ENCODE data around the gene RBM26.

The RBM26 gene

DNA sequence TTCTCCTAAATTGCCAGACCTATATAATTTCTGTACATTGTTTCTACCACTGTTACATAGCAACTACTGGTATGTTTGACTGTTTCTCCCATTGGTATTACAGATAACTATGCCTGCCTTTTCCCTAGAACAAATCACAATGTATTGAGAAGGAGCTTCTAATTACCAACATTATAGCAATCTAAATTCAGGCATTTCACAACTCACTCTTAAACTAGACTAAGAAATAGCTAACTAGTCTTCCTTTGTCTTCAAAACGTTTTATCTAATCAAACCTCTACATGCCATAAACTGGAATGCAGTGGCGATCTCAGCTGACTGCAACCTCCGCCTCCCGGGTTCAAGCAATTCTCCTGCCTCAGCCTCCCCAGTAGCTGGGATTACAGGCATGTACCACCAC is 18.2 kb downstream of the RBM26 start:
- no peak overlapping the region for H3K4me3 ChIP-seq (ENCODE audit: low read length)
- TF ChIP-seq ZNF274 (IDR thresholded peaks at IDR 0.05; ENCODE audit: low read depth, low read length), result no peak

DNA sequence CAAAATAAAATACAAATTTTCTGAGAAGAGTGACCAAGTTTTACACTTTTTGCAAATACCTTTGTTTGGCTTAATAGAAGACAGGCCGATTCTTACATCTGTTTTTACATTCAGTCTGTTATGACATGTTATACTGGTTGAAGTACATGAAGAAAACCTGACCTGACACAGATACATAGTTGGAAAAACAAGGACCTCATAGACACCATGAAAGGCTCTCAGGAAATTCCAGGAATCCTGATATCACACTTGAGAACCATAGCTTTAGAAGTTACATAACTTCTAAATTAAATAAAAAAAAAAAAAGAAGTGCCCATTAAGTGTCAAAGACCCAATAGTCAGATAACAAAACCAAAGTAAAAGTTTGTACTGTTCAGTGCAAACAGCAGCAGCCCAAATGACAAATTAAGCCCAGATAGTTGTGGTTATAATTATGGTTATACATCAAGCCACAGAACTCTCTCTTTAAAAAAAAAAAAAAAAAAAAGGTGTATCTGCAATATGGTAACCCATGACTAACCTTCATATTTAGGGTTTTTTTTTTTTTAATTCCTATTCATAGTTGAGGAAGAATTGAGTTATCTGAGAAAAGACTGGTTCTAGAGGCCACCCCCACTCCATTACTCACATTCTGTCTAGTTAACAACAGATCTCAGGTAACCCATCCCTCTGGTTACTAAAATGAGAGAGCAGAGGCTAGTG is 19.8 kb downstream of the RBM26 start:
- no peak for TF ChIP-seq ZNF274 (IDR thresholded peaks at IDR 0.05; ENCODE audit: low read depth, low read length)

DNA sequence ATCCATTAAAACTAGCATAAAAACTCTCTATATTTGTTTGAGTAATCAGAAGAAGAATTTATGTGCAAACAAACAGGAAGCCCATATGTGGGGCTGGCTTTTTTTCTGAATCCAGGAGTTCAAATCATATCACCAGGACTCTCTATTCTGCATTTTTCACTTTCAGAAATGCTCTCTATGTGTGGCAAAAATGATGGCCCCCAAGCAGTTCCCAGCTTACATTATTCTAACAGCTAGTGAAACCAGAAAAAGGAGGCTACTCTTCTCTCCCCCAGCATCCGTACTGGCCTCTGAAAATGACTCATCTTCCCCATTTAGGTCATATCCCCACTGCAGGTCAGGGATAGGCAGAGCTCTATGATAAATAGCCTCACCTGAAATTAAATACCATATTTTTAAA is 20.4 kb downstream of the RBM26 start:
- no peak for TF ChIP-seq ZNF274 (IDR thresholded peaks at IDR 0.05; ENCODE audit: low read depth, low read length)

More for the DNA sequence above, 19.8 kb downstream of the RBM26 start:
- no peak overlapping the region for H3K4me3 ChIP-seq (ENCODE audit: low read length)

DNA sequence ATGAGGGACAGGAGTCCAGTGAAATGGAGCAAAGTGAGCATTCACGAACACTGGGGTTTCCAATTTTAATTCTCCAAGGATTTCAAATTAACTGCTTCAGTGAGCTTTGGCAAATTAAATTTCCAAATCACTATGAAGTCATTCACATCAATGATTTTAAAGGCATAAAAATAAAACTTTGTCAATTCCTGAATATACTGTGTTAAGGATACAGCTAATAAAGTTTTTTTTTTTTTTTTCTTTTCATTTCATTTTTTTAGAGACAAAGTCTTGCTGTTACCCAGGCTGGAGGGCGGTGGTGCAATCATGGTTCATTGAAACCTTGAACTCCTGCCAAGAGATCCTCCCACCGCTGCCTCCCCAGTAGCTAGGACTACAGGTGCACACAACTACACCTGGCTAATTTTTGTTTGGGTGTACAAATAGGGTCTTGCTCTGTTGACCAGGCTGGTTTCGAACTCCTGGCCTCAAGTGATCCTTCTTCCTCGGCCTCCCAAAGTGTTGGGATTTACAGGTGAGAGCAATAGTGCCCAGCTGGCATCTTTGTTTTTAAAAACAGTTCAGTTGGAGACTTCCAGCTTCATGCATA is 21.9 kb downstream of the RBM26 start:
- no peak overlapping the region; the same call in 1 of the 2 replicates for H3K4me3 ChIP-seq (ENCODE audit: low read length)
- TF ChIP-seq ZNF274 (IDR thresholded peaks at IDR 0.05; ENCODE audit: low read depth, low read length), result no peak

More for the DNA sequence above, 20.4 kb downstream of the RBM26 start:
- no peak overlapping the region for H3K4me3 ChIP-seq (ENCODE audit: low read length)

DNA sequence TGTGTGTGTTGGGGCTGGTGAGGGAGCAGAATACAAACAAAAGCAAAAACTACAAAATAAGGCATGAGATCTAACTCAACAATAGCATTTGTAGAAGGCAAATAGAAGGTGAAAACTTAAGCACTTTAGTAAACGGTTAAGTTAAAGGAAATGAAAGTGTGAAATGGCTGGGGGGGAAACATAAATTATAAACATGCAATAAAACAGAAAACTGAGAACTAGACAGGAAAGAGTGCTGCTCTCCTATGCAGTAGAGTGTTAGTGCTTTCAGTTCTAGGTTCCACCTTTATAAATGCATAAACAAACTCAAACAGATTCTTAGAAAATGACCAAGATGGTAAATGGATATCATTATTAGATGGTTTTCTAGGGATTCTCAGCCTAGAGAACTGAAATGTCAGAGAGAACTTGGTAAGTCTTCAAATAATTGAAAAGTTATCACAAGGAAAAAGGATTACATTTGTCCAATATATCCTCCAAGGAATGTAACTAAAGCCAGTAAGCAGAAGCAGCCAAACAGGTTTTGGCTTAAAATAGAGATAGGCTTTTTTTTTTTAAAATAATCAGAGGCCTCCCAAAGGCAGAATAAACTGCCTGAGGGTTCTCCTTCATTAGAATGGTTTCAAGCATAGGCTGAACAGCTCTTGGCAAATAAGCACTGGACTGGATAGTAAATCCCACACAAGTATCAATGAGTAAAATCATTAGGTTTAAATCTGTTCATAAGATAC is 23.3 kb downstream of the RBM26 start:
- no peak for TF ChIP-seq ZNF274 (IDR thresholded peaks at IDR 0.05; ENCODE audit: low read depth, low read length)
- no peak overlapping the region for H3K4me3 ChIP-seq (ENCODE audit: low read length)

DNA sequence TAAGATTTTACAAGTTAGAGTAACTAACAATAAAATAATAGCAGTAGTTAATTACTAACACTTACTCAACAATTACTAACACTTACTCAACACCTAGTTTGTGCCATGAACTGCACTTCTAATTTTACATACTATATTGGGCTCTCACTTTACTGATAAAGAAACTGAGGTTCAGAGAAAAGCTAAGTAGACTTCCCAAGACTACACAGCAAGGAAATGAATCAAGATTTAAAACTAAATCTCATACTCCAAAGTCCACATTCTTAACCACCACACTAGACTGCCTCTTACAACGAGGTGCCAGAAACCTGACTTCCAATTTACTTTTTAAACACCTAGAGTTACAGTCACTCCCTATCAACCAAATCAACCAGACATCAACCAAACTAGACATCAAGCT is 25.1 kb downstream of the RBM26 start:
- no peak for TF ChIP-seq ZNF274 (IDR thresholded peaks at IDR 0.05; ENCODE audit: low read depth, low read length)
- H3K4me3 ChIP-seq (ENCODE audit: low read length), result no peak overlapping the region

DNA sequence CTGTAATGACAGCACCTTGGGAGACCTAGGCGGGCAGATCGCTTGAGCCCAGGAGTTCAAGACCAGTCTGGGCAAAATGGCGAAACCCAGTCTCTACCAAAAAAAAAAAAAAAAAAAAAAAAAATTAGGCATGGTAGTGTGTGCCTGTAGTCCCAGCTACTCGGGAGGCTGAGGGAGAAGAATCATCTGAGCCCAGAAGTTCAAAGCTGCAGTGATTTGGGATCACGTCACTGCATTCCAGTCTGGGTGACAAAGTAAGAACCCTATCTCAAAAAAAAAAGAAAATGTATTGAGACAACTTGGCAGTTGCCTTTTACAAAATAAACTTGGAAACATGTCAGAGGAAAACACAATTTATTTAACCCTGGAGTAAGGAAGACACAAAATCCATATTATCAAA is 26.8 kb downstream of the RBM26 start:
- TF ChIP-seq ZNF274 (IDR thresholded peaks at IDR 0.05; ENCODE audit: low read depth, low read length), result no peak
- no peak overlapping the region for H3K4me3 ChIP-seq (ENCODE audit: low read length)

DNA sequence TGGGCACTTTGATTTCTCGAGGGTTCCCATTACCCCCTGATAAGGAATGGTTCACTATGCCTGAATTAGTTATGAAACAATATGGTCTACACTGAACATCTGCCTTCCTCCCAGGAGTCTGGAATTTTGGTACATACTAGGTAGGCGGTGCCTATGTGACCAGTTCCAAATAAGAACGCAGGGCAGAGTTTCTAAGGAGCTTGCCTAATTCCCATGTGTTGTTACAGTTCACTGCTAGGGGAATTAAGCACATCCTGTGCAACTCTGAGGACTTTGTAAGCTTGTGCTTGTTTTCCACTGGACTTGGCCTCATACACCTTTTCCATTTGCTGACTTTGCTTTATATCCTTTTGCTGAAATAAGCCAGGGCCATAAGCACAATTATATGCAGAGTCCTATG is 29.2 kb downstream of the RBM26 start:
- no peak for TF ChIP-seq ZNF274 (IDR thresholded peaks at IDR 0.05; ENCODE audit: low read depth, low read length)
- H3K4me3 ChIP-seq (ENCODE audit: low read length), result no peak overlapping the region

DNA sequence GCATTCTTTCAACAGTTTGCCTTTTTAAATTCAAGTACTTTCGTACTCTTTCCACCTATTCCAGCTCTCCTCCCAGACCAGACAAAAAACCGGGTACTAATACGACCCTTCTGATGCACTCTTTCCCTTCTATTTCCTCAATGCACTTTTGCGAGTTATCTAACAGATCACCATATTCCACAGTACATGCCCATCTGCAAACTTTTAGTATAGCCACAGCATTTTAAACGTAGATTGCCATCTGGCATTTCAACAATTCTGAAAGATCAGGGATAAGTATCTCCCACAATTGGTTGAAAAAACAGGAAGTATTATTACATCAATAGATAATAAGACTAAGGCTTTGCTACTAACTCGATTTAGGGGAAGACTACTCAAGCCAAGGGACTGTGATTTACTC is 31.5 kb downstream of the RBM26 start:
- no peak for TF ChIP-seq ZNF274 (IDR thresholded peaks at IDR 0.05; ENCODE audit: low read depth, low read length)
- H3K4me3 ChIP-seq (ENCODE audit: low read length), result no peak overlapping the region

DNA sequence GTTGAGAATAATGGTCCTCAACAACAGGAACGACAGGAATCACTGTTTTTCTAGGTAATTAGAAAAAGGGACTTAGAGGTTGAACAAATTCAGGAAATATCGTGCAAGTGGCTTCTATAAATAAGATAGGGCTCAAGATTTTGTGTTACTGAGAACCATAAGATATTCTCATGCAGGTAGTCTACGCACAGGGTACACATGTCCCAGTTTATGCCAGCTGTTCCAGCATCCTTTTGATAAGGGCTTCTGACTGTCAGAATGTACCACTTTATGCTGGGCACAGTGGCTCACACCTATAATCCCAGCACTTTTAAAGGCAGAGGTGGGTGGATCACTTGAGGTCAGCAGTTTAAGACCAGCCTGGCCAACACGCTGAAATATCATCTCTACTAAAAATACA is 32.1 kb downstream of the RBM26 start:
- no peak for TF ChIP-seq ZNF274 (IDR thresholded peaks at IDR 0.05; ENCODE audit: low read depth, low read length)
- H3K4me3 ChIP-seq (ENCODE audit: low read length), result no peak overlapping the region

DNA sequence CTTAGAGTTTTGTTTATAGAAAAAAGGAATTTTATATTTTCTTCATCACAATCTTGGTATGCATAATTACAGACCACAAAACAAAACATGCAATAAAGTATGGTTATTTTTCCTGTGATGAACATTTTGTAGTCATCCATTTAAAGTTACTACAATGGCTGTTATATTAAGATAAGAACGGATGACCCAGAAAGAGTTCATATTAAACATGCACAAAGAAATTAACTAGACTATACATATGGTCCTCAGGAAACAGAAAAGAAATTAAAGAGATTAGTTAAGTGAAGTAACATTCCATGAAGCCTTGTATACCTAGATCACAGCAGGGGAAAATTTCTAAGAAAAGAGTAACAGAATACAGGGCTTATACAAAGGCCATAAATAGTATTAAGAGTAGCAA is 36.8 kb downstream of the RBM26 start:
- no peak for TF ChIP-seq ZNF274 (IDR thresholded peaks at IDR 0.05; ENCODE audit: low read depth, low read length)
- H3K4me3 ChIP-seq (ENCODE audit: low read length), result no peak overlapping the region

DNA sequence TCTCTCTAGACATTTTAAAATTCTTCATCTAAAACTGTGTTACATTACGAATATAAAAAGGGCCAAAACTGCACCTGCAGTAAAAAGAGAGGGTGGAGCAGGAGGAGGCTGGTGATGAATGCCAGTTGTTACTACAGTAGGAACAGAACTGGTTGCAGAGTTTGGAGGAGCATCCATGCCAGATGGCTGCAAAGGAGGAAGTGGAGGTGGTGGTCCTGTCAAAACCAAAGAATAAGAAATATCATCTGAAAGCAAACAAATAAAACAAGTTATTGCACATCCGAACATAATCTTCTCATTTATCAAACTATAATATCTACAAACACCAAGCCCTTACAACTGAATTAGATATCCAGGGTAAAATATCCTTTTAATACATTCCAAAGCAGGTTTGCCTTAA is 40.1 kb downstream of the RBM26 start:
- no peak for TF ChIP-seq ZNF274 (IDR thresholded peaks at IDR 0.05; ENCODE audit: low read depth, low read length)
- no peak overlapping the region for H3K4me3 ChIP-seq (ENCODE audit: low read length)

DNA sequence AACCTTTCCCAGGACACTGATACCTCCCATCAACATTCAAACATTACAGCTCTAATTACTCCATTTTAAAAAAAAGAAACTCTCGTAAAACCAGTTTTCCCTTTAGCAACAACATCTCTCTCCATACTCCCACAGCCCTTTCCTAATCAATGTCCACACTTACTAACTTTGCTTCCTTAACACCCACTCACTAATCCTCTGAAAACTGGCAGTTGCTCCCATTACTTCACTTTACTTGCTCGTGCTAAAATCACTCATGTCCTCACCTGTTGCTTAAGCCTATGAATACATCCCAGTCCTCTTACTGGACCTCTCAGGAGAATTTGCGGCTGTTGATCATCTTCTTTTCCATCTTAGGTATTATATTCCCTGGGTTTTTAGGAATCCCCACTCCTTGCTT is 44.8 kb downstream of the RBM26 start:
- no peak overlapping the region for H3K4me3 ChIP-seq (ENCODE audit: low read length)
- TF ChIP-seq ZNF274 (IDR thresholded peaks at IDR 0.05; ENCODE audit: low read depth, low read length), result no peak

DNA sequence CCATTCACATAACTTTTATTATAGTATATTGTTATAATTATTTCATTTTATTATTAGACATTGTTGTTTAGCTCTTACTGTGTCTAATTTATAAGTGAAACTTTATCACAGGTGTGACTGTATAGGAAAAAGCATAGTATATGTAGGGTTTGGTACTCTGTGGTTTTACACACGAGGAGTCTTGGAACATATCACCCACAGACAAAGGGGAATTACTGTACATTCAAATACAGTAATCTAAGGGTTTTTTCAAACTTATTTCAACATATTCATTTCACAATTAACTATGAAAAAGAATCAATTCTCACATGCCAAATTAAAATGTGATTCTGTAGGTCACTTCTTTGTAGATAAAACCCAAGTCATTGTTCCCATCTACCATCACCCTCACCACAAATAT is 46.0 kb downstream of the RBM26 start:
- H3K4me3 ChIP-seq (ENCODE audit: low read length), result no peak overlapping the region
- no peak for TF ChIP-seq ZNF274 (IDR thresholded peaks at IDR 0.05; ENCODE audit: low read depth, low read length)

DNA sequence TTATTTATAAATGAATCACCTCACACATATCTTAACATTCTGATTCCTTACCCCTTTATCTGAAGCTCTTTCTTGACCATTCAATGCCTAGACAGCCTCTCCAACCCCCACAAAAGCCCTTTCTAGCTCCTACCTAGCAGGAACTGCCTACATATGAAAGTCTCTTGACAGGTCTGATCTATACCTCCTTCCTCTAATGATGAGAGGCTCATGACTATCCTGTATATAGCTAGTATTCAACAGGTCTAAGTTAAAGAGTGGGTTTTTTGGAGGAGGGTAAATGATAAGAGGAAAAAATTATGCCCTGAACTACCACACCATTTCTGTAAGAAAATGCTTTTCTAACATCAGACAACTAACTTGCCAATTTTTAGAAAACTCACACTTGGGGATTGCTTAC is 47.0 kb downstream of the RBM26 start:
- TF ChIP-seq ZNF274 (IDR thresholded peaks at IDR 0.05; ENCODE audit: low read depth, low read length), result no peak
- no peak overlapping the region for H3K4me3 ChIP-seq (ENCODE audit: low read length)
